IMR-90 (cell line): Measurements from ENCODE around the gene WNT16. TPM values are rescaled to one million over a fixed set of nuclear protein-coding genes. Genes with fewer than 3 reads are reported as not detected.

Source experiments
- ATAC-seq: fragments of 200-7000 bp; cut with Tn5 transposase; 2 replicates; pipeline ENCODE4 v1.9.1; 2020; ENCODE audit warnings: low read depth, mild to moderate bottlenecking, moderate library complexity
- BruUV-seq: library from RNA; stranded (reverse); fragments of 400-500 nt; replicated peaks from 2 replicates; lab custom pipeline; 2021; lab: Mats Ljungman, UMichigan
- CTCF ChIA-PET: fragments of 300-600 bp; formaldehyde crosslinking; extraction: SDS; loops from one replicate; lab custom pipeline; 2021; ENCODE audit warnings: antibody characterized with exemption; lab: Yijun Ruan, JAX
- POLR2A ChIA-PET: fragments of 300-600 bp; sonication (Branson Sonifier 250); formaldehyde crosslinking; loops from one replicate; lab custom pipeline; 2022; ENCODE audit warnings: antibody characterized with exemption; ENCODE audit not compliant: unreplicated experiment; lab: Charles Lee
- DNase-seq: peaks from one replicate; pipeline ENCODE4 v3.0.0; 2013
- H2AFZ ChIP-seq: replicated peaks from 2 replicates; pipeline ENCODE3; 2013; ENCODE audit warnings: low read length, mild to moderate bottlenecking; ENCODE audit not compliant: poor library complexity
- H2AK5ac ChIP-seq: 2 replicates; pipeline ENCODE4 v1.6.1; 2013; ENCODE audit warnings: low read depth, low read length, inconsistent platforms
- H2AK9ac ChIP-seq: replicated peaks from 2 replicates; pipeline ENCODE3; 2013; ENCODE audit warnings: mild to moderate bottlenecking, low read depth, low read length, moderate library complexity; ENCODE audit not compliant: poor library complexity
- H2BK120ac ChIP-seq: 2 replicates; pipeline ENCODE4 v1.6.1; 2013; ENCODE audit warnings: low read depth, low read length, inconsistent platforms
- H2BK15ac ChIP-seq: 3 replicates; pipeline ENCODE4 v1.6.1; 2013; ENCODE audit warnings: low read depth, low read length, inconsistent platforms
- H2BK20ac ChIP-seq: 2 replicates; pipeline ENCODE4 v1.6.1; 2013; ENCODE audit warnings: low read depth, mild to moderate bottlenecking, inconsistent platforms, low read length, moderate library complexity
- H2BK5ac ChIP-seq: 2 replicates; pipeline ENCODE4 v1.6.1; 2013; ENCODE audit warnings: mild to moderate bottlenecking, low read depth, low read length, inconsistent platforms; ENCODE audit not compliant: poor library complexity, severe bottlenecking
- H3K14ac ChIP-seq: replicated peaks from 2 replicates; pipeline ENCODE4 v1.6.1; 2013; ENCODE audit warnings: low read depth, low read length, inconsistent platforms
- H3K18ac ChIP-seq: 2 replicates; pipeline ENCODE4 v1.6.1; 2013; ENCODE audit warnings: low read depth, low read length, control low read depth
- H3K23ac ChIP-seq: 2 replicates; pipeline ENCODE4 v1.6.1; 2013; ENCODE audit warnings: low read depth, low read length, inconsistent platforms
- H3K27ac ChIP-seq: 2 replicates; pipeline ENCODE4 v1.5.1; 2013; ENCODE audit warnings: mild to moderate bottlenecking, control low read depth, low read length; ENCODE audit not compliant: insufficient read depth
- H3K27me3 ChIP-seq: 2 replicates; pipeline ENCODE4 v1.6.1; 2013; ENCODE audit warnings: low read length; ENCODE audit not compliant: control insufficient read depth, insufficient read depth
- H3K36me3 ChIP-seq: 2 replicates; pipeline ENCODE4 v1.6.1; 2013; ENCODE audit warnings: low read length, mixed read lengths; ENCODE audit not compliant: control insufficient read depth, insufficient read depth
- H3K4ac ChIP-seq: 2 replicates; pipeline ENCODE4 v1.6.1; 2013; ENCODE audit warnings: low read depth, low read length, inconsistent platforms
- H3K4me1 ChIP-seq: 2 replicates; pipeline ENCODE4 v1.6.1; 2013; ENCODE audit warnings: low read length, mixed read lengths; ENCODE audit not compliant: control insufficient read depth, insufficient read depth
- H3K4me2 ChIP-seq: 2 replicates; pipeline ENCODE4 v1.6.1; 2013; ENCODE audit warnings: low read depth, mild to moderate bottlenecking, control low read depth, low read length, moderate library complexity
- H3K4me3 ChIP-seq: 2 replicates; pipeline ENCODE4 v1.5.1; 2013; ENCODE audit warnings: low read depth, mild to moderate bottlenecking, control low read depth, low read length, moderate library complexity; ENCODE audit not compliant: insufficient read depth
- H3K56ac ChIP-seq: 2 replicates; pipeline ENCODE4 v1.6.1; 2013; ENCODE audit warnings: low read length, inconsistent platforms; ENCODE audit not compliant: insufficient read depth; ENCODE audit errors: extremely low read depth
- H3K79me1 ChIP-seq, 2 experiments: 2 replicates each; pipeline ENCODE4 v1.6.1; 2013; ENCODE audit warnings: low read length in 2 of 2, inconsistent platforms in 1 of 2, low read depth in 1 of 2
- H3K9ac ChIP-seq: 2 replicates; pipeline ENCODE4 v1.6.1; 2013; ENCODE audit warnings: low read depth, low read length, control low read depth
- H3K9me1 ChIP-seq: 2 replicates; pipeline ENCODE4 v1.6.1; 2013; ENCODE audit warnings: low read length, inconsistent platforms; ENCODE audit not compliant: insufficient read depth
- H3K9me3 ChIP-seq: 2 replicates; pipeline ENCODE4 v1.6.1; 2013; ENCODE audit warnings: low read length; ENCODE audit not compliant: control insufficient read depth, insufficient read depth
- H4K20me1 ChIP-seq: 2 replicates; pipeline ENCODE4 v1.6.1; 2013; ENCODE audit warnings: low read length, inconsistent platforms; ENCODE audit not compliant: insufficient read depth
- H4K5ac ChIP-seq: 2 replicates; pipeline ENCODE4 v1.6.1; 2013; ENCODE audit warnings: mild to moderate bottlenecking, low read depth, low read length, control low read depth
- H4K8ac ChIP-seq, 2 experiments: 2 replicates each; pipeline ENCODE4 v1.6.1; 2013; ENCODE audit warnings: low read depth in 2 of 2, low read length in 2 of 2, control low read depth in 1 of 2, inconsistent platforms in 1 of 2
- H4K91ac ChIP-seq: 2 replicates; pipeline ENCODE4 v1.6.1; 2013; ENCODE audit warnings: low read depth, low read length, inconsistent platforms; ENCODE audit not compliant: insufficient read depth
- BHLHE40 ChIP-seq: fragments of 150-350 bp; IDR thresholded peaks from 2 replicates; pipeline ENCODE4 v1.6.1; 2016; ENCODE audit warnings: mild to moderate bottlenecking, low read depth, low read length
- MAZ ChIP-seq: IDR thresholded peaks from 2 replicates; pipeline ENCODE4 v1.6.1; 2012; ENCODE audit warnings: low read depth, mild to moderate bottlenecking, low read length, improper control_type of control experiment, moderate library complexity, borderline replicate concordance
- RAD21 ChIP-seq: IDR thresholded peaks from 2 replicates; pipeline ENCODE4 v1.6.1; 2012; ENCODE audit warnings: low read length, improper control_type of control experiment
- RFX5 ChIP-seq: IDR thresholded peaks from 2 replicates; pipeline ENCODE4 v1.8.0; 2012; ENCODE audit warnings: low read depth, mild to moderate bottlenecking, low read length, moderate library complexity
- WGBS, 2 experiments: methylation state at CpG; one replicate each; pipeline versions ENCODE4 v1.1.5 to v1.1.7; 2013; ENCODE audit warnings: missing lambda C conversion rate in 2 of 2; ENCODE audit not compliant: insufficient read length in 1 of 2; ENCODE audit errors: extremely low coverage in 2 of 2; 5-methylcytosine and 5-hydroxymethylcytosine counted together
- dilution Hi-C: fragments of 300-500 bp; cut with HindIII; formaldehyde crosslinking; loops from one replicate; pipeline ENCODE4 v1.14.3; 2018; ENCODE audit warnings: low sequenced_read_pairs; ENCODE audit not compliant: unreplicated experiment
- in situ Hi-C: fragments of 300-500 bp; cut with MboI; formaldehyde crosslinking; loops from 3 replicates; pipeline ENCODE4 v1.14.3; 2019; ENCODE audit warnings: low sequenced_read_pairs, inconsistent platforms, mixed read lengths
- intact Hi-C: fragments of 100-400 bp; cut with micrococcal nuclease; formaldehyde crosslinking; loops from 2 replicates; pipeline ENCODE4 v1.10.0; 2022
- polyA plus RNA-seq, 3 experiments: library from polyadenylated mRNA; depleted of rRNA; stranded (reverse); fragments of >200 nt; gene quantifications; 2 replicates each; pipeline ENCODE4 v1.2.3, GENCODE V29; 2012; ENCODE audit warnings: low replicate concordance in 1 of 3
- total RNA-seq: library from RNA; depleted of rRNA; stranded (reverse); fragments of >200 nt; gene quantifications from 2 replicates; pipeline ENCODE4 v1.2.3, GENCODE V29; 2012

Gene WNT16
- total and polyA plus RNA-seq, 2 of the 4 experiments (the other 2 are of a cell fraction): 0.68 to 1.1 TPM

DNA sequence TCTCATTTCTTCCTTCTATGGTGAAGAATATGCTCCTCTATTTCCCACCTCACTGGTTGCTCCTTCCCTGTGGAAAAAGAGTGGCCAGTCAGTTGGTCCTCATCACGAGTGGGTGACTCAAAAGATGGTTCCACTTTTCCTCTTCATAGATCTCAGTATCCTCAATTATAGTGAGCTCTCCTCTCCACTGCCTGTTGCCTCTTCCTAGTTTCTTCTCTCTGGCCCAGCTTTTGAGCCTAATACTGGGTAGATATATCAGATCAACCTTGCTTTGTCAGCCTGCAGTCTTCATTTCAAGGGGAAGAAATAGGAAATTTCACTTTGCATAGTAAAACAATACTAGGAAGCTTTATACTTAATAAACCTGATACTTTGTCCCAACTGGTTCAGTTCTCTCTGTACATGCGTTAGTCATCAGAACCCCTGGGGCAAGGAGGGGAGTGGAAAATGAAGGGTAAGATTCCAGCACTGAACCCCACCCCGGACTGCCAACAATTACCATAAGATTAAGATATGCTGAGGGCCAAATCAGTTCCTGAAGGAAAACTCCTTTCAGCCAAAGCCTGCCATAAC, 15.5 kb upstream of the WNT16 start:
- no CpG with 5 or more reads among the region's 3 CpGs for WGBS, 2 experiments
- H2AK9ac ChIP-seq: no peak overlapping the region
- H3K27me3 ChIP-seq: no peaks in the 10 kb centered on the region
- no peak overlapping the region for H3K14ac ChIP-seq
- POLR2A ChIA-PET: interaction anchor here (0.6 kb wide), 1 partner anchor 343 kb away, joined by 5 read pairs; no protein-coding TSS in a partner anchor
- H3K27ac ChIP-seq: no peak overlapping the region
- no TSS peak for BruUV-seq
- no peak overlapping the region for H3K56ac ChIP-seq
- intact Hi-C loops (no loop called here), dilution Hi-C loops (no loop called here), in situ Hi-C loops (no loop called here)
- H3K79me1 ChIP-seq: no peaks in the 10 kb centered on the region
- H2BK120ac ChIP-seq: peak overlapping the region; percentile 30; the same call in 1 of the 2 replicates
- H3K18ac ChIP-seq: no peak overlapping the region
- no peak overlapping the region for H3K9ac ChIP-seq
- H3K4me2 ChIP-seq: no peak overlapping the region
- no peaks in the 10 kb centered on the region for H3K9me3 ChIP-seq
- DNase-seq (no peak), ATAC-seq (peak; percentile 27; the same call in 1 of the 2 replicates)
- no peak overlapping the region for H4K91ac ChIP-seq
- H2AFZ ChIP-seq: peak overlapping the region; percentile 13
- no peak overlapping the region for H4K5ac ChIP-seq
- CTCF ChIA-PET: no interaction called here
- no peak overlapping the region for H2AK5ac ChIP-seq
- H4K8ac ChIP-seq: no peak overlapping the region
- H2BK20ac ChIP-seq: no peak overlapping the region
- no peak overlapping the region for H3K4me3 ChIP-seq
- H3K36me3 ChIP-seq: no peaks in the 10 kb centered on the region
- no peaks in the 10 kb centered on the region for H3K9me1 ChIP-seq
- TF ChIP-seq RAD21 (no peak), MAZ (no peak), BHLHE40 (no peak), RFX5 (no peak)
- 0 out of 2 replicates have a peak overlapping the region, but pooled peaks have one; percentile 12 for H3K4ac ChIP-seq
- no peak overlapping the region for H2BK5ac ChIP-seq
- H3K4me1 ChIP-seq: peaks cover 2% of the 10 kb centered on the region; the same call in 1 of the 2 replicates
- H4K20me1 ChIP-seq: no peaks in the 10 kb centered on the region
- no peak overlapping the region for H3K23ac ChIP-seq
- no peak overlapping the region for H2BK15ac ChIP-seq
